ENCODE data around the gene CEP128. TPM values are rescaled to one million over a fixed set of nuclear protein-coding genes. Genes with fewer than 3 reads are reported as not detected.

CEP128 gene
- polyA plus RNA-seq, 1 donor (not counting 4 experiments of a cell fraction or from before 2014, with no cell fraction given) = 2.6 TPM

- Histone ChIP-seq H3K4me1 (ENCODE audit: control insufficient read depth, extremely low read depth, insufficient read depth, low read length) (no peaks in the 10 kb centered on the region), H2AFZ (ENCODE audit: control insufficient read depth, low read length) (no peak overlapping the region), H3K36me3 (ENCODE audit: control insufficient read depth in 2 of 2, extremely low read depth in 1 of 2, insufficient read depth in 2 of 2, low read length in 2 of 2) (no peaks in the 10 kb centered on the region), H4K20me1 (ENCODE audit: control insufficient read depth, extremely low read depth, insufficient read depth, low read length) (no peaks in the 10 kb centered on the region), H3K27ac (ENCODE audit: control insufficient read depth, insufficient read depth, low read length) (no peak overlapping the region), H3K4me3 (ENCODE audit: control insufficient read depth in 2 of 3, extremely low read depth in 1 of 3, insufficient read depth in 2 of 3, low read depth in 1 of 3, low read length in 3 of 3) (no peak overlapping the region), H3K9me1 (ENCODE audit: control insufficient read depth, extremely low read depth, insufficient read depth, low read length) (no peaks in the 10 kb centered on the region), H3K27me3 (ENCODE audit: control insufficient read depth, extremely low read depth, insufficient read depth, low read length) (no peaks in the 10 kb centered on the region), H3K9me3 (ENCODE audit: control insufficient read depth, low read depth, low read length) (no peaks in the 10 kb centered on the region), H3K4me2 (ENCODE audit: control insufficient read depth, extremely low read depth, insufficient read depth, low read depth, low read length) (no peak overlapping the region), H3K9ac (ENCODE audit: control insufficient read depth, extremely low read depth, insufficient read depth, low read length) (no peak overlapping the region), H3K79me2 (ENCODE audit: control insufficient read depth, insufficient read depth, low read length) (no peaks in the 10 kb centered on the region)
- dilution Hi-C loops (cut with MboI; ENCODE audit: extremely low pct_ligation_motif_present, low sequenced_read_pairs) = no loop called here
- no peak for TF ChIP-seq CTCF (optimal IDR thresholded peaks at IDR 0.05 in 1 of 3, IDR thresholded peaks at IDR 0.05 in 1 of 3, conservative IDR thresholded peaks at IDR 0.05 in 1 of 3; ENCODE audit: extremely low read depth in 1 of 3, insufficient read depth in 2 of 3, low read length in 3 of 3)
- no peak for TF ChIP-seq EZH2 (IDR thresholded peaks at IDR 0.05; ENCODE audit: low read length)
- FAIRE-seq (no peak), DNase-seq (ENCODE audit: low read depth, low spot score) (no peak)
Measured at GRCh38 chr14:80714474-80714873, 227.1 kb downstream of the CEP128 start.

- DNase-seq (ENCODE audit: low read depth, low spot score) (no peak), FAIRE-seq (no peak)
- no peak overlapping the region for H3K4me2 ChIP-seq (ENCODE audit: control insufficient read depth, extremely low read depth, insufficient read depth, low read depth, low read length)
- no peak overlapping the region for H3K4me3 ChIP-seq (ENCODE audit: control insufficient read depth in 2 of 3, extremely low read depth in 1 of 3, insufficient read depth in 2 of 3, low read depth in 1 of 3, low read length in 3 of 3)
- no peaks in the 10 kb centered on the region for H4K20me1 ChIP-seq (ENCODE audit: control insufficient read depth, extremely low read depth, insufficient read depth, low read length)
- H3K27me3 ChIP-seq (ENCODE audit: control insufficient read depth, extremely low read depth, insufficient read depth, low read length) = no peaks in the 10 kb centered on the region
- dilution Hi-C loops (cut with MboI; ENCODE audit: extremely low pct_ligation_motif_present, low sequenced_read_pairs) = no loop called here
- TF ChIP-seq CTCF (optimal IDR thresholded peaks at IDR 0.05 in 1 of 3, IDR thresholded peaks at IDR 0.05 in 1 of 3, conservative IDR thresholded peaks at IDR 0.05 in 1 of 3; ENCODE audit: extremely low read depth in 1 of 3, insufficient read depth in 2 of 3, low read length in 3 of 3) = no peak
- no peak for TF ChIP-seq EZH2 (IDR thresholded peaks at IDR 0.05; ENCODE audit: low read length)
- H3K9ac ChIP-seq (ENCODE audit: control insufficient read depth, extremely low read depth, insufficient read depth, low read length) = no peak overlapping the region
- H3K27ac ChIP-seq (ENCODE audit: control insufficient read depth, insufficient read depth, low read length) = no peak overlapping the region
- no peaks in the 10 kb centered on the region for H3K9me1 ChIP-seq (ENCODE audit: control insufficient read depth, extremely low read depth, insufficient read depth, low read length)
- H3K4me1 ChIP-seq (ENCODE audit: control insufficient read depth, extremely low read depth, insufficient read depth, low read length) = no peaks in the 10 kb centered on the region
- no peak overlapping the region for H2AFZ ChIP-seq (ENCODE audit: control insufficient read depth, low read length)
- no peaks in the 10 kb centered on the region for H3K36me3 ChIP-seq (ENCODE audit: control insufficient read depth in 2 of 2, extremely low read depth in 1 of 2, insufficient read depth in 2 of 2, low read length in 2 of 2)
- no peaks in the 10 kb centered on the region for H3K9me3 ChIP-seq (ENCODE audit: control insufficient read depth, low read depth, low read length)
- H3K79me2 ChIP-seq (ENCODE audit: control insufficient read depth, insufficient read depth, low read length) = no peaks in the 10 kb centered on the region
Measured at GRCh38 chr14:80713076-80713850, 228.3 kb downstream of the CEP128 start.
